HepG2 (cell line): ENCODE measurements around the gene SMAD3. TPM values are rescaled to one million over a fixed set of nuclear protein-coding genes. Genes with fewer than 3 reads are reported as not detected.
A peak's percentile ranks its signal among the peaks of the same experiment; 100 is the strongest.

Source experiments
- ATAC-seq: fragments of 200-7000 bp; cut with Tn5 transposase; 3 replicates; pipeline ENCODE4 v1.9.1; 2020; ENCODE audit warnings: mild to moderate bottlenecking, moderate library complexity
- BruUV-seq: library from RNA; stranded (reverse); fragments of 400-500 nt; replicated peaks from 2 replicates; lab custom pipeline; 2021; lab: Mats Ljungman, UMichigan
- CTCF ChIA-PET: fragments of 300-600 bp; formaldehyde crosslinking; extraction: SDS; loops from one replicate; lab custom pipeline; 2021; ENCODE audit warnings: low total read pairs, inconsistent platforms, low intra/inter-chr PET ratio; lab: Yijun Ruan, JAX
- POLR2A ChIA-PET: fragments of 350-600 bp; sonication (Branson Sonifier 250); formaldehyde crosslinking; loops from one replicate; lab custom pipeline; 2020; ENCODE audit warnings: antibody characterized with exemption, inconsistent platforms; lab: Yijun Ruan, JAX
- DNase-seq: peaks from one replicate; pipeline ENCODE4 v3.0.0-alpha.2; 2015; ENCODE audit warnings: low spot score
- FAIRE-seq: peaks from 3 replicates; lab custom pipeline; 2011; peaks lifted over from hg19 to GRCh38; lab: Jason Lieb, UNC
- H2AFZ ChIP-seq: one replicate; pipeline ENCODE4 v1.6.1; 2011; ENCODE audit warnings: low read length, inconsistent platforms
- H3K27ac ChIP-seq: fragments of 300-600 bp; 3 replicates; pipeline ENCODE4 v1.8.0; 2011; ENCODE audit warnings: mixed run types, mild to moderate bottlenecking, mixed read lengths, low read length, inconsistent platforms; ENCODE audit not compliant: insufficient read depth; ENCODE audit errors: extremely low read length
- H3K27me3 ChIP-seq, 2 experiments: fragments of 200-600 bp in 1 of 2; 2 replicates in 1 of 2; 3 replicates in 1 of 2; pipeline versions ENCODE4 v1.6.0 to v1.8.0; 2011; ENCODE audit warnings: low read length in 2 of 2, mild to moderate bottlenecking in 2 of 2, moderate library complexity in 2 of 2, inconsistent platforms in 1 of 2; ENCODE audit not compliant: insufficient read depth in 2 of 2, control insufficient read depth in 1 of 2
- H3K36me3 ChIP-seq, 2 experiments: fragments of 200-600 bp in 1 of 2; replicated peaks in 1 of 2; 2 replicates in 1 of 2; 3 replicates in 1 of 2; pipeline versions ENCODE4 v1.5.1 to v1.8.0; 2011; ENCODE audit warnings: low read length in 2 of 2, inconsistent platforms in 1 of 2; ENCODE audit not compliant: insufficient read depth in 2 of 2, control insufficient read depth in 1 of 2
- H3K4me1 ChIP-seq: 2 replicates; pipeline ENCODE4 v1.5.1; 2012; ENCODE audit warnings: low read length, inconsistent platforms; ENCODE audit not compliant: insufficient read depth
- H3K4me2 ChIP-seq: 2 replicates; pipeline ENCODE4 v1.6.0; 2011; ENCODE audit warnings: low read depth, low read length, inconsistent platforms
- H3K4me3 ChIP-seq, 3 experiments: fragments of 200-600 bp in 1 of 3; sonication (generic), shearing (Covaris generic) in 1 of 3; replicated peaks in 1 of 3; 2 replicates each; pipeline ENCODE4 v1.5.1; 2011 to 2016; ENCODE audit warnings: low read length in 3 of 3, inconsistent platforms in 2 of 3, low read depth in 2 of 3, mild to moderate bottlenecking in 2 of 3, control low read depth in 1 of 3, mixed read lengths in 1 of 3; ENCODE audit not compliant: insufficient read depth in 1 of 3
- H3K79me2 ChIP-seq: one replicate; pipeline ENCODE4 v1.6.1; 2011; ENCODE audit warnings: low read length, inconsistent platforms; ENCODE audit not compliant: insufficient read depth
- H3K9ac ChIP-seq: 2 replicates; pipeline ENCODE4 v1.6.0; 2011; ENCODE audit warnings: mild to moderate bottlenecking, low read depth, low read length, inconsistent platforms; ENCODE audit not compliant: insufficient read depth
- H3K9me3 ChIP-seq: 2 replicates; pipeline ENCODE4 v1.5.1; 2012; ENCODE audit warnings: mild to moderate bottlenecking, low read length
- H4K20me1 ChIP-seq: 2 replicates; pipeline ENCODE4 v1.6.0; 2011; ENCODE audit warnings: inconsistent platforms, mild to moderate bottlenecking, low read length, moderate library complexity; ENCODE audit not compliant: insufficient read depth
- CBX5 ChIP-seq: sonication (generic); formaldehyde crosslinking; IDR thresholded peaks from 2 replicates; pipeline ENCODE4 v1.4.0; 2020; ENCODE audit warnings: missing genetic modification reagents, borderline replicate concordance
- NPAS2 ChIP-seq: sonication (generic); formaldehyde crosslinking; IDR thresholded peaks from 2 replicates; pipeline ENCODE4 v1.8.0; 2022; ENCODE audit warnings: mild to moderate bottlenecking, missing genetic modification reagents, borderline replicate concordance
- PAF1 ChIP-seq: IDR thresholded peaks from 2 replicates; pipeline ENCODE4 v1.6.1; 2016; ENCODE audit warnings: missing genetic modification reagents, missing compliant biosample characterization
- POLR2G ChIP-seq: fragments of 200-400 bp; formaldehyde crosslinking; IDR thresholded peaks from 2 replicates; pipeline ENCODE4 v1.6.1; 2018; ENCODE audit warnings: mild to moderate bottlenecking, low read depth, low read length, moderate library complexity
- RBM22 ChIP-seq: fragments of 200-400 bp; formaldehyde crosslinking; optimal IDR thresholded peaks from 2 replicates; pipeline ENCODE3; 2017; ENCODE audit warnings: mild to moderate bottlenecking, low read length, moderate library complexity
- SMAD3 ChIP-seq: sonication (generic); formaldehyde crosslinking; IDR thresholded peaks from 2 replicates; pipeline ENCODE4 v1.4.0; 2020; ENCODE audit warnings: missing genetic modification reagents
- ZBTB7B ChIP-seq: sonication (generic); formaldehyde crosslinking; IDR thresholded peaks from 2 replicates; pipeline ENCODE4 v1.4.0; 2020; ENCODE audit warnings: missing genetic modification reagents
- WGBS: methylation state at CpG from one replicate; pipeline ENCODE4 v1.1.6; 2017; ENCODE audit warnings: low lambda C conversion rate; 5-methylcytosine and 5-hydroxymethylcytosine counted together
- in situ Hi-C: cut with HindIII; loops from 2 replicates; pipeline ENCODE4 v1.10.0; 2017; ENCODE audit warnings: low pct_unique_long_range_greater_than_20kb; ENCODE audit not compliant: extremely low pct_ligation_motif_present
- intact Hi-C: fragments of 100-400 bp; cut with micrococcal nuclease; formaldehyde crosslinking; loops from one replicate; pipeline ENCODE4 v1.10.0; 2022; ENCODE audit not compliant: unreplicated experiment
- polyA plus RNA-seq, 8 experiments: library from polyadenylated mRNA; depleted of rRNA in 3 of 8; stranded (reverse) in 7 of 8; unstranded in 1 of 8; fragments of >200 nt; fragmentation: Illumina TruSeq in 4 of 8; extraction: Trizol in 4 of 8; gene quantifications; 2 replicates each; pipeline versions ENCODE4 v1.2.1 to v1.2.3, GENCODE V29; 2011 to 2016; ENCODE audit warnings: low read depth in 4 of 8, missing spikeins in 1 of 8, mixed read lengths in 1 of 8; ENCODE audit not compliant: insufficient read depth in 1 of 8
- total RNA-seq, 5 experiments: library from RNA; depleted of rRNA; stranded (reverse); fragments of >200 nt; fragmentation: Illumina TruSeq; extraction: Trizol; gene quantifications; 2 replicates each; pipeline ENCODE4 v1.2.3, GENCODE V29; 2016; ENCODE audit warnings: low read depth in 1 of 5
- TF ChIP-seq, protein P1 (sequence below): sonication (generic); formaldehyde crosslinking; IDR thresholded peaks from 2 replicates; pipeline ENCODE4 v1.4.0; 2020; ENCODE audit warnings: mild to moderate bottlenecking, missing genetic modification reagents

Gene SMAD3
- total and polyA plus RNA-seq, 2 of the 13 experiments (the other 11 are each of a cell fraction or from before 2014, with no cell fraction given) = 8.6 to 56.3 TPM

DNA sequence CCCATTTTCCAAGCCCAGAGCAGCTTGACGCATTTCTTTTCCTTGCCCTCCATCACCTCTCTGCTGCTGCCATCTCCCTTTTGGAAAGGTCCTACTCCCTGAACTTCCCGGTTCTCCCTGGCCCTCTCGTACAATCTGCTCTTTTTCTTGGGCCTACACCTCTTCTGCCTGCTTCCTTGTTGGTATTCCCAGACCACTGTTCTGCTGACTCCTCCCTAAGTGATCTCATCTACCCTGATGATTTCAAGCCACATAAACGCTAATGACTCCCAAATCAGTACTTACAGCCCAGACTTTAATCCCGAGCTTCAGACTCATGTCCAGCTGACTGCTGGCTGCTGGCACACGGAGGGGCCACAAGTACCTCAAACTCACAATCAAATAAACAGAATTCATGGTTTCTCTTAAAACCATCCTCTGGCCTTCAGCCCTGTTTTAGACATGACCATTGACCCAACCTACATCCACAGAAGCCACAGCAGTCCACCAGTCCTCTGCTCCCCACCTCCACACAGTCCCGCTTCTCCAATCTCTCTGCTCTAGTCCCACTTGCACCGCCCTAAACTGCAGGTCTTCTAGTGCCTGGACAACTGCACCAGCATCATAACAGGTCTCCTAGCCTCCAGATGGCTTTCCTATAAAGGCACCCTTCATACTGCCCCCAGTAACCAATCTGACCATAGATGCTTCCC lies 131.4 kb downstream of the SMAD3 start:
- intact Hi-C loops = no loop called here

DNA sequence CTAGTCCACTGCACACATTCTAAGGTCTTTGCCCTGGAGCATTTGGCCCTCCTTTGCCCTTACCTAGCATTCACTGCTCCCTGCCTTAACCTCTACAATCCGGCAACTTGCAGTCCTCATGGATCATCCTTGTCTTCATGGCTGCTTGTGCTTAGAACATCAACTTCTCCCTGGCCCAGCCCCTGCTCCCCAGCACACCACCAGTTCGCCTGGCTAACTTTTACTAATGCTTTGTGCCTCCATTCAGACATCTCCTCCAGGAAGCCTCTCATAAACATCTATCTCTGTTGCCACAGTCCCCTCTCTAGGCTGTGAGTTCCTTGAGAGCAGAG lies 131.9 kb downstream of the SMAD3 start:
- no TSS peak for BruUV-seq
- H3K27me3 ChIP-seq = no peaks in the 10 kb centered on the region
- no peak overlapping the region for H3K27ac ChIP-seq
- no peak overlapping the region for H3K4me3 ChIP-seq
- H3K4me1 ChIP-seq = peaks cover 15% of the 10 kb centered on the region
- no peak overlapping the region for H3K9ac ChIP-seq
- intact Hi-C loops (no loop called here), in situ Hi-C loops (no loop called here)
- TF ChIP-seq SMAD3 (CRISPR knock-in tag) (no peak), NPAS2 (0 out of 2 replicates have a peak, but pooled peaks have one; percentile 35), POLR2G (0 out of 2 replicates have a peak, but pooled peaks have one; percentile 6), CBX5 (CRISPR knock-in tag) (no peak)
- TF ChIP-seq, protein P1, sequence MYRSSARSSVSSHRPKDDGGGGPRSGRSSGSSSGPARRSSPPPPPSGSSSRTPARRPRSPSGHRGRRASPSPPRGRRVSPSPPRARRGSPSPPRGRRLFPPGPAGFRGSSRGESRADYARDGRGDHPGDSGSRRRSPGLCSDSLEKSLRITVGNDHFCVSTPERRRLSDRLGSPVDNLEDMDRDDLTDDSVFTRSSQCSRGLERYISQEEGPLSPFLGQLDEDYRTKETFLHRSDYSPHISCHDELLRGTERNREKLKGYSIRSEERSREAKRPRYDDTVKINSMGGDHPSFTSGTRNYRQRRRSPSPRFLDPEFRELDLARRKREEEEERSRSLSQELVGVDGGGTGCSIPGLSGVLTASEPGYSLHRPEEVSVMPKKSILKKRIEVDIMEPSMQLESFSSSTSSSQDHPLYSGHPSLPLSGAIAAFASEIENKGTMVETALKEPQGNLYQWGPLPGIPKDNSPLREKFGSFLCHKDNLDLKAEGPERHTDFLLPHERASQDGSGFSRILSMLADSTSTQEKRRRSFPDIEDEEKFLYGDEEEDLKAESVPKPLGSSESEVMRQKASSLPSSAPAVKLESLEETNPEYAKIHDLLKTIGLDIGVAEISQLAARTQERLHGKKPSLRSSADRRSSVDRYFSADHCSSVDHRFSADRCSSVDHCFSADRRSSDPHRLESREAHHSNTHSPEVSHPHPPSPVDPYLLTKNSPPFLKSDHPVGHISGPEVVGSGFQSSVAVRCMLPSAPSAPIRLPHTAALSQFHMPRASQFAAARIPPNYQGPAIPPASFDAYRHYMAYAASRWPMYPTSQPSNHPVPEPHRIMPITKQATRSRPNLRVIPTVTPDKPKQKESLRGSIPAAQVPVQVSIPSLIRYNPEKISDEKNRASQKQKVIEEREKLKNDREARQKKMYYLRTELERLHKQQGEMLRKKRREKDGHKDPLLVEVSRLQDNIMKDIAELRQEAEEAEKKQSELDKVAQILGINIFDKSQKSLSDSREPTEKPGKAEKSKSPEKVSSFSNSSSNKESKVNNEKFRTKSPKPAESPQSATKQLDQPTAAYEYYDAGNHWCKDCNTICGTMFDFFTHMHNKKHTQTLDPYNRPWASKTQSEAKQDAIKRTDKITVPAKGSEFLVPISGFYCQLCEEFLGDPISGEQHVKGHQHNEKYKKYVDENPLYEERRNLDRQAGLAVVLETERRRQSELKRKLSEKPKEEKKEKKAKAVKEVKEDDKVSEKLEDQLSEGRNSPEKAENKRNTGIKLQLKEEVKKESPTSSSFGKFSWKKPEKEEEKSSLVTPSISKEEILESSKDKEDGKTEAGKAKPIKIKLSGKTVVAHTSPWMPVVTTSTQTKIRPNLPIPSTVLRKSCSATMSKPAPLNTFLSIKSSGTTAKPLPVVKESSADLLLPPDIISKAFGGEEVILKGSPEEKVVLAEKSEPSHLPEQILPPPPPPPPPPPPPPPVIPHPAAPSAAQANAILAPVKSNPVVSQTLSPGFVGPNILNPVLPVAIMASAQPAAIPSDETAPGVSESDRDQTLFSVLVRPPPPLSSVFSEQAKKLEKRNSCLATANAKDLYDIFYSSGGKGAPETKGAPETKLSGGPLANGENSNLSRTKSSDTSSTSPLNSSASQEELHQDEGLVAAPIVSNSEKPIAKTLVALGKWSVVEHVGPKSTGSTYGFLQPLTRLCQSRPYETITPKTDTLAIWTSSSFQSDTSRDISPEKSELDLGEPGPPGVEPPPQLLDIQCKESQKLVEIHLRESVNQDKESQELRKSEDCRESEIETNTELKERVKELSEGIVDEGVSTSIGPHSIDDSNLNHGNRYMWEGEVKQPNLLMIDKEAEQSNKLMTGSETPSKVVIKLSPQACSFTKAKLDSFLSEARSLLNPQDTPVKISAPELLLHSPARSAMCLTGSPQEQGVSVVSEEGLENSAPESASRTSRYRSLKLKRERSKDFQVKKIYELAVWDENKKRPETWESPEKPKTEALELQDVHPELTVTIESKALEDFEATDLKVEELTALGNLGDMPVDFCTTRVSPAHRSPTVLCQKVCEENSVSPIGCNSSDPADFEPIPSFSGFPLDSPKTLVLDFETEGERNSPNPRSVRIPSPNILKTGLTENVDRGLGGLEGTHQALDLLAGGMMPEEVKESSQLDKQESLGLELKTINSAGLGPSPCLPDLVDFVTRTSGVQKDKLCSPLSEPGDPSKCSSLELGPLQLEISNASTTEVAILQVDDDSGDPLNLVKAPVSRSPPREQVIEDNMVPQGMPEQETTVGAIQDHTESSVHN (CRISPR knock-in tag) = no peak
- POLR2A ChIA-PET = no interaction called here
- H3K4me2 ChIP-seq = no peak overlapping the region
- H2AFZ ChIP-seq = no peak overlapping the region
- DNase-seq (no peak), ATAC-seq (no peak), FAIRE-seq (no peak)
- H3K79me2 ChIP-seq = no peaks in the 10 kb centered on the region
- peaks cover 2 to 4% of the 10 kb centered on the region in 2 experiments; a peak in 3 of 5 replicates for H3K36me3 ChIP-seq
- CTCF ChIA-PET = no interaction called here
- no peaks in the 10 kb centered on the region for H3K9me3 ChIP-seq
- WGBS = 96% methylated on average over 2 of the region's 2 CpGs
- no peaks in the 10 kb centered on the region for H4K20me1 ChIP-seq

More for the DNA sequence above, 131.4 kb downstream of the SMAD3 start:
- Histone ChIP-seq H3K9ac (no peak overlapping the region), H3K27ac (no peak overlapping the region), H3K9me3 (no peaks in the 10 kb centered on the region), H3K4me1 (peaks cover 14% of the 10 kb centered on the region), H3K4me3 (no peak overlapping the region), H3K4me2 (no peak overlapping the region), H3K27me3 (no peaks in the 10 kb centered on the region), H2AFZ (no peak overlapping the region), H3K79me2 (no peaks in the 10 kb centered on the region), H4K20me1 (no peaks in the 10 kb centered on the region), H3K36me3 (peaks cover 7 to 8% of the 10 kb centered on the region in 2 experiments; a peak in 3 of 5 replicates)
- FAIRE-seq = no peak
- BruUV-seq = no TSS peak
- CTCF ChIA-PET = no interaction called here
- in situ Hi-C loops = no loop called here
- ATAC-seq = peak; percentile 16
- DNase-seq = no peak
- peak; percentile 38; the same call in 1 of the 2 replicates for TF ChIP-seq POLR2G
- no peak for TF ChIP-seq ZBTB7B (CRISPR knock-in tag)
- TF ChIP-seq PAF1 (CRISPR knock-in tag) = 0 out of 2 replicates have a peak, but pooled peaks have one; percentile 23
- TF ChIP-seq RBM22 = peak; percentile 71
- POLR2A ChIA-PET = no interaction called here
- WGBS = 94% methylated on average over 8 of the region's 8 CpGs
